Activated naive CD8-positive, alpha-beta T cell treated with anti-CD3 and anti-CD28 coated beads, Interleukin-2, amount 10 ng/mL, durations not matched to agents 7 days and 5 days (primary cell): Measurements from ENCODE around the gene CTRB2. TPM values are rescaled to one million over a fixed set of nuclear protein-coding genes. Genes with fewer than 3 reads are reported as not detected.

Experiments
- ATAC-seq: fragments of 150-1000 bp; cut with Tn5 transposase; one replicate; pipeline ENCODE4 v1.10.0; 2021; ENCODE audit warnings: low read depth, moderate library complexity
- POLR2A ChIA-PET: fragments of 350-600 bp; sonication (Branson Sonifier 250); formaldehyde crosslinking; loops from one replicate; lab custom pipeline; 2021; ENCODE audit warnings: antibody characterized with exemption; lab: Charles Lee
- DNase-seq: peaks from one replicate; pipeline ENCODE4 v3.0.0; 2021
- H3K27ac Mint-ChIP-seq: one replicate; pipeline ENCODE4 v1.8.0; 2022; ENCODE audit warnings: mild to moderate bottlenecking, mixed read lengths
- H3K27me3 Mint-ChIP-seq: one replicate; pipeline ENCODE4 v1.8.0; 2022; ENCODE audit warnings: mild to moderate bottlenecking, moderate library complexity, mixed read lengths
- H3K36me3 Mint-ChIP-seq: one replicate; pipeline ENCODE4 v1.8.0; 2021; ENCODE audit warnings: mild to moderate bottlenecking, mixed read lengths
- H3K4me1 Mint-ChIP-seq: one replicate; pipeline ENCODE4 v1.8.0; 2021; ENCODE audit warnings: mixed read lengths
- H3K4me3 Mint-ChIP-seq: one replicate; pipeline ENCODE4 v1.8.0; 2022; ENCODE audit warnings: mild to moderate bottlenecking, moderate library complexity, mixed read lengths
- H3K9me3 Mint-ChIP-seq: one replicate; pipeline ENCODE4 v1.8.0; 2021; ENCODE audit warnings: mixed read lengths
- total RNA-seq, 2 experiments: library from RNA; stranded (reverse); gene quantifications; one replicate each; pipeline ENCODE4 v1.2.3, GENCODE V29; 2021

Gene CTRB2
- total RNA-seq, 2 experiments from 2014 or later = not detected

GRCh38 chr16:75175074-75175473 lies 31.9 kb downstream of the CTRB2 start:
- H3K9me3 Mint-ChIP-seq = peaks cover 44% of the 10 kb centered on the region

GRCh38 chr16:75172578-75172977 lies 34.4 kb downstream of the CTRB2 start:
- no peaks in the 10 kb centered on the region for H3K4me1 Mint-ChIP-seq
- H3K27me3 Mint-ChIP-seq = no peaks in the 10 kb centered on the region
- DNase-seq (no peak), ATAC-seq (no peak)
- peaks cover 59% of the 10 kb centered on the region for H3K36me3 Mint-ChIP-seq
- no peak overlapping the region for H3K27ac Mint-ChIP-seq
- H3K9me3 Mint-ChIP-seq = peaks cover 54% of the 10 kb centered on the region
- POLR2A ChIA-PET = no interaction called here
- no peak overlapping the region for H3K4me3 Mint-ChIP-seq

More at GRCh38 chr16:75175074-75175473, 31.9 kb downstream of the CTRB2 start:
- DNase-seq = no peak
- H3K36me3 Mint-ChIP-seq = peaks cover 35% of the 10 kb centered on the region
- H3K4me1 Mint-ChIP-seq = peaks cover 1% of the 10 kb centered on the region
- no peak overlapping the region for H3K27ac Mint-ChIP-seq
- H3K4me3 Mint-ChIP-seq = no peak overlapping the region
- POLR2A ChIA-PET = no interaction called here
- no peaks in the 10 kb centered on the region for H3K27me3 Mint-ChIP-seq
- ATAC-seq = no peak

- POLR2A ChIA-PET = no interaction called here
- Mint-ChIP-seq H3K9me3 (peaks cover 51% of the 10 kb centered on the region), H3K4me1 (no peaks in the 10 kb centered on the region), H3K4me3 (no peak overlapping the region), H3K27me3 (no peaks in the 10 kb centered on the region), H3K27ac (no peak overlapping the region), H3K36me3 (peaks cover 80% of the 10 kb centered on the region)
- no peak for ATAC-seq
- no peak for DNase-seq
These were observed 37.0 kb downstream of the CTRB2 start for GRCh38 chr16:75169899-75170405.

- POLR2A ChIA-PET = no interaction called here
- Mint-ChIP-seq H3K4me1 (no peaks in the 10 kb centered on the region), H3K4me3 (no peak overlapping the region), H3K27me3 (no peaks in the 10 kb centered on the region), H3K27ac (no peak overlapping the region), H3K36me3 (peaks cover 76% of the 10 kb centered on the region), H3K9me3 (peaks cover 12% of the 10 kb centered on the region)
- no peak for ATAC-seq
- DNase-seq = no peak
These were observed 46.6 kb downstream of the CTRB2 start for GRCh38 chr16:75160386-75160785.

Other genes starting within 250 kb of the CTRB2 start
- 10 to 100 TPM; 80.5 to 81.2 TPM for gene WDR59, start 222.0 kb downstream of the CTRB2 start, total RNA-seq
- 1 to 10 TPM; 8.2 to 9.0 TPM for gene ZNRF1, start 208.1 kb downstream of the CTRB2 start, total RNA-seq
- not detected for gene LDHD, start 90.4 kb downstream of the CTRB2 start, total RNA-seq
- gene ZFP1, start 58.6 kb downstream of the CTRB2 start, total RNA-seq = 10 to 100 TPM; 16.2 to 16.3 TPM
- gene CTRB1, start 11.8 kb upstream of the CTRB2 start, total RNA-seq = not detected
- gene BCAR1, start 44.5 kb upstream of the CTRB2 start, total RNA-seq = not detected
- gene CFDP1, start 226.3 kb upstream of the CTRB2 start, total RNA-seq = 10 to 100 TPM; 47.8 to 49.4 TPM